DOHH2 (cell line): Measurements from ENCODE around the gene ZNF444.

Experiments
- EZH2phosphoT487 ChIP-seq: fragments of 200-600 bp; sonication (generic); IDR thresholded peaks from 2 replicates; pipeline ENCODE4 v1.6.1; 2017; ENCODE audit warnings: borderline replicate concordance, mild to moderate bottlenecking, antibody characterized with exemption, low read length, moderate library complexity, mixed read lengths
- TF ChIP-seq, protein P1 (sequence below): fragments of 200-600 bp; sonication (generic); IDR thresholded peaks from one replicate; pipeline ENCODE4 v1.5.1; 2014; ENCODE audit warnings: antibody characterized with exemption, mild to moderate bottlenecking, low read depth, low read length; ENCODE audit not compliant: poor library complexity, severe bottlenecking

DNA sequence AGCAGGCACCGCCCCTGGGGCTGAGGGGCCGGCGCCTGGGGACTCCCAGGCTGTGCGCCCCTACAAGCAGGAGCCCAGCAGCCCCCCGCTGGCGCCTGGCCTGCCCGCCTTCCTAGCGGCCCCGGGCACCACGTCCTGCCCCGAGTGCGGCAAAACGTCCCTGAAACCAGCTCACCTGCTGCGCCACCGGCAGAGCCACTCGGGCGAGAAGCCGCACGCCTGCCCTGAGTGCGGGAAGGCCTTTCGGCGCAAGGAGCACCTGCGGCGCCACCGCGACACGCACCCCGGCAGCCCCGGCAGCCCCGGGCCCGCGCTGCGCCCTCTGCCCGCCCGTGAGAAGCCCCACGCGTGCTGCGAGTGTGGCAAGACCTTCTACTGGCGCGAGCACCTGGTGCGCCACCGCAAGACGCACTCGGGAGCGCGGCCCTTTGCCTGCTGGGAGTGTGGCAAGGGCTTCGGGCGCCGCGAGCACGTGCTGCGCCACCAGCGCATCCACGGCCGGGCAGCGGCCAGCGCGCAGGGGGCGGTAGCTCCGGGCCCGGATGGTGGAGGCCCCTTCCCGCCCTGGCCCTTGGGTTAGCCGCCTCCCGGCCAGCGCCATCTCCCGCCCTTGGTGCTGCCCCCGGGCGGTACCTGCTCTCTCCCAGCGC, 18.7 kb downstream of the ZNF444 start:
- TF ChIP-seq, protein P1, sequence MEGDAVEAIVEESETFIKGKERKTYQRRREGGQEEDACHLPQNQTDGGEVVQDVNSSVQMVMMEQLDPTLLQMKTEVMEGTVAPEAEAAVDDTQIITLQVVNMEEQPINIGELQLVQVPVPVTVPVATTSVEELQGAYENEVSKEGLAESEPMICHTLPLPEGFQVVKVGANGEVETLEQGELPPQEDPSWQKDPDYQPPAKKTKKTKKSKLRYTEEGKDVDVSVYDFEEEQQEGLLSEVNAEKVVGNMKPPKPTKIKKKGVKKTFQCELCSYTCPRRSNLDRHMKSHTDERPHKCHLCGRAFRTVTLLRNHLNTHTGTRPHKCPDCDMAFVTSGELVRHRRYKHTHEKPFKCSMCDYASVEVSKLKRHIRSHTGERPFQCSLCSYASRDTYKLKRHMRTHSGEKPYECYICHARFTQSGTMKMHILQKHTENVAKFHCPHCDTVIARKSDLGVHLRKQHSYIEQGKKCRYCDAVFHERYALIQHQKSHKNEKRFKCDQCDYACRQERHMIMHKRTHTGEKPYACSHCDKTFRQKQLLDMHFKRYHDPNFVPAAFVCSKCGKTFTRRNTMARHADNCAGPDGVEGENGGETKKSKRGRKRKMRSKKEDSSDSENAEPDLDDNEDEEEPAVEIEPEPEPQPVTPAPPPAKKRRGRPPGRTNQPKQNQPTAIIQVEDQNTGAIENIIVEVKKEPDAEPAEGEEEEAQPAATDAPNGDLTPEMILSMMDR: no peak
- TF ChIP-seq EZH2phosphoT487: no peak
